HepG2 (cell line): Measurements from ENCODE around the gene PRR30. TPM values are rescaled to one million over a fixed set of nuclear protein-coding genes. Genes with fewer than 3 reads are reported as not detected.

Experiments used
- ATAC-seq: fragments of 200-7000 bp; cut with Tn5 transposase; 3 replicates; pipeline ENCODE4 v1.9.1; 2020; ENCODE audit warnings: mild to moderate bottlenecking, moderate library complexity
- BruUV-seq: library from RNA; stranded (reverse); fragments of 400-500 nt; replicated peaks from 2 replicates; lab custom pipeline; 2021; lab: Mats Ljungman, UMichigan
- CTCF ChIA-PET: fragments of 300-600 bp; formaldehyde crosslinking; extraction: SDS; loops from one replicate; lab custom pipeline; 2021; ENCODE audit warnings: low total read pairs, inconsistent platforms, low intra/inter-chr PET ratio; lab: Yijun Ruan, JAX
- POLR2A ChIA-PET: fragments of 350-600 bp; sonication (Branson Sonifier 250); formaldehyde crosslinking; loops from one replicate; lab custom pipeline; 2020; ENCODE audit warnings: antibody characterized with exemption, inconsistent platforms; lab: Yijun Ruan, JAX
- DNase-seq: peaks from one replicate; pipeline ENCODE4 v3.0.0-alpha.2; 2015; ENCODE audit warnings: low spot score
- FAIRE-seq: peaks from 3 replicates; lab custom pipeline; 2011; peaks lifted over from hg19 to GRCh38; lab: Jason Lieb, UNC
- H2AFZ ChIP-seq: one replicate; pipeline ENCODE4 v1.6.1; 2011; ENCODE audit warnings: low read length, inconsistent platforms
- H3K27ac ChIP-seq: fragments of 300-600 bp; 3 replicates; pipeline ENCODE4 v1.8.0; 2011; ENCODE audit warnings: mixed run types, mild to moderate bottlenecking, mixed read lengths, low read length, inconsistent platforms; ENCODE audit not compliant: insufficient read depth; ENCODE audit errors: extremely low read length
- H3K27me3 ChIP-seq, 2 experiments: fragments of 200-600 bp in 1 of 2; 2 replicates in 1 of 2; 3 replicates in 1 of 2; pipeline versions ENCODE4 v1.6.0 to v1.8.0; 2011; ENCODE audit warnings: low read length in 2 of 2, mild to moderate bottlenecking in 2 of 2, moderate library complexity in 2 of 2, inconsistent platforms in 1 of 2; ENCODE audit not compliant: insufficient read depth in 2 of 2, control insufficient read depth in 1 of 2
- H3K36me3 ChIP-seq, 2 experiments: fragments of 200-600 bp in 1 of 2; replicated peaks in 1 of 2; 2 replicates in 1 of 2; 3 replicates in 1 of 2; pipeline versions ENCODE4 v1.5.1 to v1.8.0; 2011; ENCODE audit warnings: low read length in 2 of 2, inconsistent platforms in 1 of 2; ENCODE audit not compliant: insufficient read depth in 2 of 2, control insufficient read depth in 1 of 2
- H3K4me1 ChIP-seq: 2 replicates; pipeline ENCODE4 v1.5.1; 2012; ENCODE audit warnings: low read length, inconsistent platforms; ENCODE audit not compliant: insufficient read depth
- H3K4me2 ChIP-seq: 2 replicates; pipeline ENCODE4 v1.6.0; 2011; ENCODE audit warnings: low read depth, low read length, inconsistent platforms
- H3K4me3 ChIP-seq, 3 experiments: fragments of 200-600 bp in 1 of 3; sonication (generic), shearing (Covaris generic) in 1 of 3; replicated peaks in 1 of 3; 2 replicates each; pipeline ENCODE4 v1.5.1; 2011 to 2016; ENCODE audit warnings: low read length in 3 of 3, inconsistent platforms in 2 of 3, low read depth in 2 of 3, mild to moderate bottlenecking in 2 of 3, control low read depth in 1 of 3, mixed read lengths in 1 of 3; ENCODE audit not compliant: insufficient read depth in 1 of 3
- H3K79me2 ChIP-seq: one replicate; pipeline ENCODE4 v1.6.1; 2011; ENCODE audit warnings: low read length, inconsistent platforms; ENCODE audit not compliant: insufficient read depth
- H3K9ac ChIP-seq: 2 replicates; pipeline ENCODE4 v1.6.0; 2011; ENCODE audit warnings: mild to moderate bottlenecking, low read depth, low read length, inconsistent platforms; ENCODE audit not compliant: insufficient read depth
- H3K9me3 ChIP-seq: 2 replicates; pipeline ENCODE4 v1.5.1; 2012; ENCODE audit warnings: mild to moderate bottlenecking, low read length
- H4K20me1 ChIP-seq: 2 replicates; pipeline ENCODE4 v1.6.0; 2011; ENCODE audit warnings: inconsistent platforms, mild to moderate bottlenecking, low read length, moderate library complexity; ENCODE audit not compliant: insufficient read depth
- DR1 ChIP-seq: sonication (generic); formaldehyde crosslinking; IDR thresholded peaks from 2 replicates; pipeline ENCODE4 v1.8.0; 2021; ENCODE audit warnings: mild to moderate bottlenecking, missing genetic modification reagents, inconsistent platforms
- MEF2D ChIP-seq: sonication (generic); formaldehyde crosslinking; IDR thresholded peaks from 2 replicates; pipeline ENCODE4 v1.5.1; 2020; ENCODE audit warnings: mild to moderate bottlenecking, missing genetic modification reagents
- NFE2L1 ChIP-seq: sonication (generic); formaldehyde crosslinking; IDR thresholded peaks from 2 replicates; pipeline ENCODE4 v1.4.0; 2020; ENCODE audit warnings: missing genetic modification reagents, mild to moderate bottlenecking, borderline replicate concordance
- ZNF563 ChIP-seq: sonication (generic); formaldehyde crosslinking; IDR thresholded peaks from 2 replicates; pipeline ENCODE4 v1.8.0; 2022; ENCODE audit warnings: mild to moderate bottlenecking, moderate library complexity, missing genetic modification reagents
- ZNF816 ChIP-seq: sonication (generic); formaldehyde crosslinking; IDR thresholded peaks from 2 replicates; pipeline ENCODE4 v1.8.0; 2022; ENCODE audit warnings: missing genetic modification reagents, mild to moderate bottlenecking, borderline replicate concordance
- WGBS: methylation state at CpG from one replicate; pipeline ENCODE4 v1.1.6; 2017; ENCODE audit warnings: low lambda C conversion rate; 5-methylcytosine and 5-hydroxymethylcytosine counted together
- in situ Hi-C: cut with HindIII; loops from 2 replicates; pipeline ENCODE4 v1.10.0; 2017; ENCODE audit warnings: low pct_unique_long_range_greater_than_20kb; ENCODE audit not compliant: extremely low pct_ligation_motif_present
- intact Hi-C: fragments of 100-400 bp; cut with micrococcal nuclease; formaldehyde crosslinking; loops from one replicate; pipeline ENCODE4 v1.10.0; 2022; ENCODE audit not compliant: unreplicated experiment
- polyA plus RNA-seq, 8 experiments: library from polyadenylated mRNA; depleted of rRNA in 3 of 8; stranded (reverse) in 7 of 8; unstranded in 1 of 8; fragments of >200 nt; fragmentation: Illumina TruSeq in 4 of 8; extraction: Trizol in 4 of 8; gene quantifications; 2 replicates each; pipeline versions ENCODE4 v1.2.1 to v1.2.3, GENCODE V29; 2011 to 2016; ENCODE audit warnings: low read depth in 4 of 8, missing spikeins in 1 of 8, mixed read lengths in 1 of 8; ENCODE audit not compliant: insufficient read depth in 1 of 8
- total RNA-seq, 5 experiments: library from RNA; depleted of rRNA; stranded (reverse); fragments of >200 nt; fragmentation: Illumina TruSeq; extraction: Trizol; gene quantifications; 2 replicates each; pipeline ENCODE4 v1.2.3, GENCODE V29; 2016; ENCODE audit warnings: low read depth in 1 of 5
- TF ChIP-seq, protein P1 (sequence below): sonication (generic); formaldehyde crosslinking; IDR thresholded peaks from 2 replicates; pipeline ENCODE4 v1.5.0; 2020; ENCODE audit warnings: mild to moderate bottlenecking, missing genetic modification reagents
- TF ChIP-seq, protein P2 (sequence below): sonication (generic); formaldehyde crosslinking; IDR thresholded peaks from 2 replicates; pipeline ENCODE4 v1.4.0; 2020; ENCODE audit warnings: missing genetic modification reagents, borderline replicate concordance
- TF ChIP-seq, protein P3 (sequence below): sonication (generic); formaldehyde crosslinking; IDR thresholded peaks from 2 replicates; pipeline ENCODE4 v1.8.1; 2023; ENCODE audit warnings: mild to moderate bottlenecking, inconsistent platforms, moderate library complexity, missing genetic modification reagents, borderline replicate concordance

Gene PRR30
- total and polyA plus RNA-seq, 2 of the 13 experiments (the other 11 are each of a cell fraction or from before 2014, with no cell fraction given) = not detected

DNA sequence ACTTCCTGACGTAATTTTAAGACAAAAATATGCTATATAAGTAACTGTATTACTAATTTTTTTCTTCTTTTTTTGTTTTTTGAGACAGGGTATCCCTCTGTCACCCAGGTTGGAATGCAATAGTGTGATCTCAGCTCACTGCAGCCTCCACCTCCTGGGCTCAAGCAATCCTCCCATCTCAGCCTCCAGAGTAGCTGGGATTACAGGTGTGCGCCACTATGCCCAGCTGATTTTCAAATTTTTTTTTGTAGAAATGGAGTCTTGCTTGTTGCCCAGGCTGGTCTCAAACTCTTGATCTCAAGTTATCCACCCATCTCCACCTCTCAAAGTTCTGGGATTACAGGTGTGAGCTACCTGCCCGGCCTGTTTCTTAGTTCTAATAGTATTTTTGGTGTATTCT is 39.3 kb upstream of the PRR30 start:
- peak overlapping the region; percentile 94 for H3K27ac ChIP-seq
- ChIA-PET POLR2A (interaction anchor here (0.7 to 3.8 kb wide), 7 partner anchors 8 to 91 kb away, joined by 3 to 19 read pairs (median 5); partner anchors contain the start of genes ABHD1, KHK and PREB), CTCF (no interaction called here)
- no peaks in the 10 kb centered on the region for H3K79me2 ChIP-seq
- WGBS = 97% methylated on average over 3 of the region's 3 CpGs
- peak overlapping the region; percentile 71 for H3K9ac ChIP-seq
- H3K4me3 ChIP-seq = no peak overlapping the region
- DNase-seq (no peak), FAIRE-seq (no peak), ATAC-seq (no peak)
- peaks cover 100% of the 10 kb centered on the region for H3K4me1 ChIP-seq
- H2AFZ ChIP-seq = no peak overlapping the region
- peak overlapping the region; percentile 55 for H3K4me2 ChIP-seq
- TF ChIP-seq, protein P1, sequence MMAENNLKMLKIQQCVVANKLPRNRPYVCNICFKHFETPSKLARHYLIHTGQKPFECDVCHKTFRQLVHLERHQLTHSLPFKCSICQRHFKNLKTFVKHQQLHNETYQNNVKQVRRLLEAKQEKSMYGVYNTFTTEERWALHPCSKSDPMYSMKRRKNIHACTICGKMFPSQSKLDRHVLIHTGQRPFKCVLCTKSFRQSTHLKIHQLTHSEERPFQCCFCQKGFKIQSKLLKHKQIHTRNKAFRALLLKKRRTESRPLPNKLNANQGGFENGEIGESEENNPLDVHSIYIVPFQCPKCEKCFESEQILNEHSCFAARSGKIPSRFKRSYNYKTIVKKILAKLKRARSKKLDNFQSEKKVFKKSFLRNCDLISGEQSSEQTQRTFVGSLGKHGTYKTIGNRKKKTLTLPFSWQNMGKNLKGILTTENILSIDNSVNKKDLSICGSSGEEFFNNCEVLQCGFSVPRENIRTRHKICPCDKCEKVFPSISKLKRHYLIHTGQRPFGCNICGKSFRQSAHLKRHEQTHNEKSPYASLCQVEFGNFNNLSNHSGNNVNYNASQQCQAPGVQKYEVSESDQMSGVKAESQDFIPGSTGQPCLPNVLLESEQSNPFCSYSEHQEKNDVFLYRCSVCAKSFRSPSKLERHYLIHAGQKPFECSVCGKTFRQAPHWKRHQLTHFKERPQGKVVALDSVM = peak; percentile 95
- no peak for TF ChIP-seq DR1 (CRISPR knock-in tag)
- TF ChIP-seq NFE2L1 (CRISPR knock-in tag) = no peak
- TF ChIP-seq, protein P2, sequence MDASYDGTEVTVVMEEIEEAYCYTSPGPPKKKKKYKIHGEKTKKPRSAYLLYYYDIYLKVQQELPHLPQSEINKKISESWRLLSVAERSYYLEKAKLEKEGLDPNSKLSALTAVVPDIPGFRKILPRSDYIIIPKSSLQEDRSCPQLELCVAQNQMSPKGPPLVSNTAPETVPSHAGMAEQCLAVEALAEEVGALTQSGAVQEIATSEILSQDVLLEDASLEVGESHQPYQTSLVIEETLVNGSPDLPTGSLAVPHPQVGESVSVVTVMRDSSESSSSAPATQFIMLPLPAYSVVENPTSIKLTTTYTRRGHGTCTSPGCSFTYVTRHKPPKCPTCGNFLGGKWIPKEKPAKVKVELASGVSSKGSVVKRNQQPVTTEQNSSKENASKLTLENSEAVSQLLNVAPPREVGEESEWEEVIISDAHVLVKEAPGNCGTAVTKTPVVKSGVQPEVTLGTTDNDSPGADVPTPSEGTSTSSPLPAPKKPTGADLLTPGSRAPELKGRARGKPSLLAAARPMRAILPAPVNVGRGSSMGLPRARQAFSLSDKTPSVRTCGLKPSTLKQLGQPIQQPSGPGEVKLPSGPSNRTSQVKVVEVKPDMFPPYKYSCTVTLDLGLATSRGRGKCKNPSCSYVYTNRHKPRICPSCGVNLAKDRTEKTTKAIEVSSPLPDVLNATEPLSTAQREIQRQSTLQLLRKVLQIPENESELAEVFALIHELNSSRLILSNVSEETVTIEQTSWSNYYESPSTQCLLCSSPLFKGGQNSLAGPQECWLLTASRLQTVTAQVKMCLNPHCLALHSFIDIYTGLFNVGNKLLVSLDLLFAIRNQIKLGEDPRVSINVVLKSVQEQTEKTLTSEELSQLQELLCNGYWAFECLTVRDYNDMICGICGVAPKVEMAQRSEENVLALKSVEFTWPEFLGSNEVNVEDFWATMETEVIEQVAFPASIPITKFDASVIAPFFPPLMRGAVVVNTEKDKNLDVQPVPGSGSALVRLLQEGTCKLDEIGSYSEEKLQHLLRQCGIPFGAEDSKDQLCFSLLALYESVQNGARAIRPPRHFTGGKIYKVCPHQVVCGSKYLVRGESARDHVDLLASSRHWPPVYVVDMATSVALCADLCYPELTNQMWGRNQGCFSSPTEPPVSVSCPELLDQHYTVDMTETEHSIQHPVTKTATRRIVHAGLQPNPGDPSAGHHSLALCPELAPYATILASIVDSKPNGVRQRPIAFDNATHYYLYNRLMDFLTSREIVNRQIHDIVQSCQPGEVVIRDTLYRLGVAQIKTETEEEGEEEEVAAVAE (CRISPR knock-in tag) = no peak
- TF ChIP-seq MEF2D (CRISPR knock-in tag) = no peak
- TF ChIP-seq, protein P3, sequence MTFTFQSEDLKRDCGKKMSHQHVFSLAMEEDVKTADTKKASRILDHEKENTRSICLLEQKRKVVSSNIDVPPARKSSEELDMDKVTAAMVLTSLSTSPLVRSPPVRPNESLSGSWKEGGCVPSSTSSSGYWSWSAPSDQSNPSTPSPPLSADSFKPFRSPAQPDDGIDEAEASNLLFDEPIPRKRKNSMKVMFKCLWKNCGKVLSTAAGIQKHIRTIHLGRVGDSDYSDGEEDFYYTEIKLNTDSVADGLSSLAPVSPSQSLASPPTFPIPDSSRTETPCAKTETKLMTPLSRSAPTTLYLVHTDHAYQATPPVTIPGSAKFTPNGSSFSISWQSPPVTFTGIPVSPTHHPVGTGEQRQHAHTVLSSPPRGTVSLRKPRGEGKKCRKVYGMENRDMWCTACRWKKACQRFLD (CRISPR knock-in tag) = no peak
- TF ChIP-seq ZNF563 (CRISPR knock-in tag) = no peak
- TF ChIP-seq ZNF816 = peak; percentile 55; the same call in 1 of the 2 replicates
- no peaks in the 10 kb centered on the region for H4K20me1 ChIP-seq
- H3K9me3 ChIP-seq = no peaks in the 10 kb centered on the region
- H3K27me3 ChIP-seq = no peaks in the 10 kb centered on the region
- in situ Hi-C loops (no loop called here), intact Hi-C loops (no loop called here)
- H3K36me3 ChIP-seq = no peaks in the 10 kb centered on the region; a peak in 1 of 5 replicates
- no TSS peak for BruUV-seq
